IMR-90 (cell line): ENCODE results near the gene ADAM15. TPM values are rescaled to one million over a fixed set of nuclear protein-coding genes. Genes with fewer than 3 reads are reported as not detected.

Experiments
- ATAC-seq: fragments of 200-7000 bp; cut with Tn5 transposase; 2 replicates; pipeline ENCODE4 v1.9.1; 2020; ENCODE audit warnings: low read depth, mild to moderate bottlenecking, moderate library complexity
- BruUV-seq: library from RNA; stranded (reverse); fragments of 400-500 nt; replicated peaks from 2 replicates; lab custom pipeline; 2021; lab: Mats Ljungman, UMichigan
- CTCF ChIA-PET: fragments of 300-600 bp; formaldehyde crosslinking; extraction: SDS; loops from one replicate; lab custom pipeline; 2021; ENCODE audit warnings: antibody characterized with exemption; lab: Yijun Ruan, JAX
- POLR2A ChIA-PET: fragments of 300-600 bp; sonication (Branson Sonifier 250); formaldehyde crosslinking; loops from one replicate; lab custom pipeline; 2022; ENCODE audit warnings: antibody characterized with exemption; ENCODE audit not compliant: unreplicated experiment; lab: Charles Lee
- DNase-seq: peaks from one replicate; pipeline ENCODE4 v3.0.0; 2013
- H2AFZ ChIP-seq: replicated peaks from 2 replicates; pipeline ENCODE3; 2013; ENCODE audit warnings: low read length, mild to moderate bottlenecking; ENCODE audit not compliant: poor library complexity
- H2AK5ac ChIP-seq: 2 replicates; pipeline ENCODE4 v1.6.1; 2013; ENCODE audit warnings: low read depth, low read length, inconsistent platforms
- H2AK9ac ChIP-seq: replicated peaks from 2 replicates; pipeline ENCODE3; 2013; ENCODE audit warnings: mild to moderate bottlenecking, low read depth, low read length, moderate library complexity; ENCODE audit not compliant: poor library complexity
- H2BK120ac ChIP-seq: 2 replicates; pipeline ENCODE4 v1.6.1; 2013; ENCODE audit warnings: low read depth, low read length, inconsistent platforms
- H2BK15ac ChIP-seq: 3 replicates; pipeline ENCODE4 v1.6.1; 2013; ENCODE audit warnings: low read depth, low read length, inconsistent platforms
- H2BK20ac ChIP-seq: 2 replicates; pipeline ENCODE4 v1.6.1; 2013; ENCODE audit warnings: low read depth, mild to moderate bottlenecking, inconsistent platforms, low read length, moderate library complexity
- H2BK5ac ChIP-seq: 2 replicates; pipeline ENCODE4 v1.6.1; 2013; ENCODE audit warnings: mild to moderate bottlenecking, low read depth, low read length, inconsistent platforms; ENCODE audit not compliant: poor library complexity, severe bottlenecking
- H3K14ac ChIP-seq: replicated peaks from 2 replicates; pipeline ENCODE4 v1.6.1; 2013; ENCODE audit warnings: low read depth, low read length, inconsistent platforms
- H3K18ac ChIP-seq: 2 replicates; pipeline ENCODE4 v1.6.1; 2013; ENCODE audit warnings: low read depth, low read length, control low read depth
- H3K23ac ChIP-seq: 2 replicates; pipeline ENCODE4 v1.6.1; 2013; ENCODE audit warnings: low read depth, low read length, inconsistent platforms
- H3K27ac ChIP-seq: 2 replicates; pipeline ENCODE4 v1.5.1; 2013; ENCODE audit warnings: mild to moderate bottlenecking, control low read depth, low read length; ENCODE audit not compliant: insufficient read depth
- H3K27me3 ChIP-seq: 2 replicates; pipeline ENCODE4 v1.6.1; 2013; ENCODE audit warnings: low read length; ENCODE audit not compliant: control insufficient read depth, insufficient read depth
- H3K36me3 ChIP-seq: 2 replicates; pipeline ENCODE4 v1.6.1; 2013; ENCODE audit warnings: low read length, mixed read lengths; ENCODE audit not compliant: control insufficient read depth, insufficient read depth
- H3K4ac ChIP-seq: 2 replicates; pipeline ENCODE4 v1.6.1; 2013; ENCODE audit warnings: low read depth, low read length, inconsistent platforms
- H3K4me1 ChIP-seq: 2 replicates; pipeline ENCODE4 v1.6.1; 2013; ENCODE audit warnings: low read length, mixed read lengths; ENCODE audit not compliant: control insufficient read depth, insufficient read depth
- H3K4me2 ChIP-seq: 2 replicates; pipeline ENCODE4 v1.6.1; 2013; ENCODE audit warnings: low read depth, mild to moderate bottlenecking, control low read depth, low read length, moderate library complexity
- H3K4me3 ChIP-seq: 2 replicates; pipeline ENCODE4 v1.5.1; 2013; ENCODE audit warnings: low read depth, mild to moderate bottlenecking, control low read depth, low read length, moderate library complexity; ENCODE audit not compliant: insufficient read depth
- H3K56ac ChIP-seq: 2 replicates; pipeline ENCODE4 v1.6.1; 2013; ENCODE audit warnings: low read length, inconsistent platforms; ENCODE audit not compliant: insufficient read depth; ENCODE audit errors: extremely low read depth
- H3K79me1 ChIP-seq, 2 experiments: 2 replicates each; pipeline ENCODE4 v1.6.1; 2013; ENCODE audit warnings: low read length in 2 of 2, inconsistent platforms in 1 of 2, low read depth in 1 of 2
- H3K9ac ChIP-seq: 2 replicates; pipeline ENCODE4 v1.6.1; 2013; ENCODE audit warnings: low read depth, low read length, control low read depth
- H3K9me1 ChIP-seq: 2 replicates; pipeline ENCODE4 v1.6.1; 2013; ENCODE audit warnings: low read length, inconsistent platforms; ENCODE audit not compliant: insufficient read depth
- H3K9me3 ChIP-seq: 2 replicates; pipeline ENCODE4 v1.6.1; 2013; ENCODE audit warnings: low read length; ENCODE audit not compliant: control insufficient read depth, insufficient read depth
- H4K20me1 ChIP-seq: 2 replicates; pipeline ENCODE4 v1.6.1; 2013; ENCODE audit warnings: low read length, inconsistent platforms; ENCODE audit not compliant: insufficient read depth
- H4K5ac ChIP-seq: 2 replicates; pipeline ENCODE4 v1.6.1; 2013; ENCODE audit warnings: mild to moderate bottlenecking, low read depth, low read length, control low read depth
- H4K8ac ChIP-seq, 2 experiments: 2 replicates each; pipeline ENCODE4 v1.6.1; 2013; ENCODE audit warnings: low read depth in 2 of 2, low read length in 2 of 2, control low read depth in 1 of 2, inconsistent platforms in 1 of 2
- H4K91ac ChIP-seq: 2 replicates; pipeline ENCODE4 v1.6.1; 2013; ENCODE audit warnings: low read depth, low read length, inconsistent platforms; ENCODE audit not compliant: insufficient read depth
- BHLHE40 ChIP-seq: fragments of 150-350 bp; IDR thresholded peaks from 2 replicates; pipeline ENCODE4 v1.6.1; 2016; ENCODE audit warnings: mild to moderate bottlenecking, low read depth, low read length
- CEBPB ChIP-seq: IDR thresholded peaks from 2 replicates; pipeline ENCODE4 v1.6.1; 2012; ENCODE audit warnings: low read depth, low read length, improper control_type of control experiment
- CHD1 ChIP-seq: IDR thresholded peaks from 2 replicates; pipeline ENCODE4 v1.6.1; 2012; ENCODE audit warnings: low read depth, low read length, improper control_type of control experiment
- ELK1 ChIP-seq: fragments of 150-350 bp; IDR thresholded peaks from 2 replicates; pipeline ENCODE4 v1.6.1; 2016; ENCODE audit warnings: low read depth, mild to moderate bottlenecking, low read length, moderate library complexity, borderline replicate concordance
- FOS ChIP-seq: fragments of 150-350 bp; IDR thresholded peaks from 2 replicates; pipeline ENCODE4 v1.6.1; 2016; ENCODE audit warnings: low read depth, low read length
- MAFK ChIP-seq: IDR thresholded peaks from 2 replicates; pipeline ENCODE4 v1.6.1; 2012; ENCODE audit warnings: low read depth, low read length, improper control_type of control experiment
- MXI1 ChIP-seq: IDR thresholded peaks from 2 replicates; pipeline ENCODE4 v1.6.1; 2012; ENCODE audit warnings: low read depth, mild to moderate bottlenecking, low read length, moderate library complexity, borderline replicate concordance
- NFE2L2 ChIP-seq: fragments of 150-350 bp; IDR thresholded peaks from 2 replicates; pipeline ENCODE4 v1.6.1; 2016; ENCODE audit warnings: low read depth, mild to moderate bottlenecking, low read length
- RAD21 ChIP-seq: IDR thresholded peaks from 2 replicates; pipeline ENCODE4 v1.6.1; 2012; ENCODE audit warnings: low read length, improper control_type of control experiment
- RFX5 ChIP-seq: IDR thresholded peaks from 2 replicates; pipeline ENCODE4 v1.8.0; 2012; ENCODE audit warnings: low read depth, mild to moderate bottlenecking, low read length, moderate library complexity
- USF2 ChIP-seq: fragments of 150-350 bp; IDR thresholded peaks from 2 replicates; pipeline ENCODE4 v1.6.1; 2017; ENCODE audit warnings: mild to moderate bottlenecking, antibody characterized with exemption, low read length, low read depth
- WGBS, 2 experiments: methylation state at CpG; one replicate each; pipeline versions ENCODE4 v1.1.5 to v1.1.7; 2013; ENCODE audit warnings: missing lambda C conversion rate in 2 of 2; ENCODE audit not compliant: insufficient read length in 1 of 2; ENCODE audit errors: extremely low coverage in 2 of 2; 5-methylcytosine and 5-hydroxymethylcytosine counted together
- dilution Hi-C: fragments of 300-500 bp; cut with HindIII; formaldehyde crosslinking; loops from one replicate; pipeline ENCODE4 v1.14.3; 2018; ENCODE audit warnings: low sequenced_read_pairs; ENCODE audit not compliant: unreplicated experiment
- in situ Hi-C: fragments of 300-500 bp; cut with MboI; formaldehyde crosslinking; loops from 3 replicates; pipeline ENCODE4 v1.14.3; 2019; ENCODE audit warnings: low sequenced_read_pairs, inconsistent platforms, mixed read lengths
- intact Hi-C: fragments of 100-400 bp; cut with micrococcal nuclease; formaldehyde crosslinking; loops from 2 replicates; pipeline ENCODE4 v1.10.0; 2022
- polyA plus RNA-seq, 3 experiments: library from polyadenylated mRNA; depleted of rRNA; stranded (reverse); fragments of >200 nt; gene quantifications; 2 replicates each; pipeline ENCODE4 v1.2.3, GENCODE V29; 2012; ENCODE audit warnings: low replicate concordance in 1 of 3
- total RNA-seq: library from RNA; depleted of rRNA; stranded (reverse); fragments of >200 nt; gene quantifications from 2 replicates; pipeline ENCODE4 v1.2.3, GENCODE V29; 2012

Gene ADAM15
- total and polyA plus RNA-seq, 2 of the 4 experiments (the other 2 are of a cell fraction) = 25.6 to 52.4 TPM

- no peak overlapping the region for H2BK5ac ChIP-seq
- no peak overlapping the region for H3K9ac ChIP-seq
- no peaks in the 10 kb centered on the region for H3K36me3 ChIP-seq
- POLR2A ChIA-PET = no interaction called here
- no peak overlapping the region for H3K56ac ChIP-seq
- WGBS, 2 experiments = no CpG with 5 or more reads among the region's 7 CpGs
- no peaks in the 10 kb centered on the region for H4K20me1 ChIP-seq
- H3K23ac ChIP-seq = no peak overlapping the region
- H4K8ac ChIP-seq = no peak overlapping the region
- H3K18ac ChIP-seq = no peak overlapping the region
- H3K4me1 ChIP-seq = no peaks in the 10 kb centered on the region
- BruUV-seq = no TSS peak
- H2BK120ac ChIP-seq = no peak overlapping the region
- no peak overlapping the region for H4K5ac ChIP-seq
- H2AFZ ChIP-seq = no peak overlapping the region
- no peak overlapping the region for H2AK5ac ChIP-seq
- H3K27ac ChIP-seq = no peak overlapping the region
- H3K27me3 ChIP-seq = peaks cover 22% of the 10 kb centered on the region
- H3K79me1 ChIP-seq = no peaks in the 10 kb centered on the region
- CTCF ChIA-PET = no interaction called here
- ATAC-seq = no peak
- no peak overlapping the region for H3K4me2 ChIP-seq
- dilution Hi-C loops = no loop called here
- H4K91ac ChIP-seq = no peak overlapping the region
- no peak overlapping the region for H2BK20ac ChIP-seq
- no peak overlapping the region for H2AK9ac ChIP-seq
- peaks cover 2% of the 10 kb centered on the region for H3K9me3 ChIP-seq
- no peak overlapping the region for H3K14ac ChIP-seq
- no peak overlapping the region for H2BK15ac ChIP-seq
- H3K9me1 ChIP-seq = no peaks in the 10 kb centered on the region
- in situ Hi-C loops = no loop called here
- DNase-seq = no peak
- TF ChIP-seq FOS (no peak), RFX5 (no peak), BHLHE40 (no peak), ELK1 (no peak), MAFK (no peak), MXI1 (no peak), RAD21 (no peak), CEBPB (no peak), USF2 (no peak), CHD1 (no peak), NFE2L2 (no peak)
- H3K4me3 ChIP-seq = no peak overlapping the region
- intact Hi-C loops = no loop called here
- no peak overlapping the region for H3K4ac ChIP-seq
These were observed 48.2 kb downstream of the ADAM15 start for GRCh38 chr1:155099331-155099730.
